OCI-LY1 (cell line): Measurements from ENCODE around the gene CFAP58.

Experiments used
- H2AFZ ChIP-seq: fragments of 200-600 bp; sonication (generic), shearing (Covaris generic); 2 replicates; pipeline ENCODE4 v1.6.0; 2014; ENCODE audit warnings: antibody characterized with exemption, mild to moderate bottlenecking, low read length
- H3F3A ChIP-seq: fragments of 200-600 bp; sonication (generic), shearing (Covaris generic); 2 replicates; pipeline ENCODE4 v1.6.0; 2014; ENCODE audit warnings: mild to moderate bottlenecking, antibody characterized with exemption, low read length, moderate library complexity; ENCODE audit not compliant: insufficient read depth
- H3K27ac ChIP-seq: fragments of 200-600 bp; sonication (generic); 2 replicates; pipeline ENCODE4 v1.5.1; 2014; ENCODE audit warnings: low read length, mixed run types, mild to moderate bottlenecking, low read depth; ENCODE audit not compliant: poor library complexity, severe bottlenecking
- H3K27me3 ChIP-seq: fragments of 200-600 bp; sonication (generic); 2 replicates; pipeline ENCODE4 v1.6.0; 2014; ENCODE audit warnings: antibody characterized with exemption, mild to moderate bottlenecking, low read length, moderate library complexity; ENCODE audit not compliant: insufficient read depth
- H3K36me3 ChIP-seq: fragments of 200-600 bp; sonication (generic); 2 replicates; pipeline ENCODE4 v1.6.1; 2014; ENCODE audit warnings: mild to moderate bottlenecking, antibody characterized with exemption, low read length, moderate library complexity, mixed read lengths; ENCODE audit not compliant: insufficient read depth
- H3K4me1 ChIP-seq: fragments of 200-600 bp; sonication (generic); 2 replicates; pipeline ENCODE4 v1.5.1; 2014; ENCODE audit warnings: mild to moderate bottlenecking, low read length, moderate library complexity; ENCODE audit not compliant: insufficient read depth, severe bottlenecking
- H3K4me2 ChIP-seq: fragments of 200-600 bp; sonication (generic), shearing (Covaris generic); 2 replicates; pipeline ENCODE4 v1.6.1; 2014; ENCODE audit warnings: low read length
- H3K4me3 ChIP-seq: fragments of 200-600 bp; sonication (generic); 2 replicates; pipeline ENCODE4 v1.5.1; 2014; ENCODE audit warnings: low read length, low read depth, mild to moderate bottlenecking, mixed read lengths; ENCODE audit not compliant: poor library complexity, severe bottlenecking
- H3K79me2 ChIP-seq: fragments of 200-600 bp; shearing (Covaris generic); 2 replicates; pipeline ENCODE4 v1.6.1; 2016; ENCODE audit warnings: mixed run types, low read length, mixed read lengths; ENCODE audit not compliant: insufficient read depth
- H3K9ac ChIP-seq: fragments of 200-600 bp; sonication (generic), shearing (Covaris generic); 2 replicates; pipeline ENCODE4 v1.6.1; 2014; ENCODE audit warnings: mild to moderate bottlenecking, low read length, mixed read lengths
- H3K9me2 ChIP-seq: fragments of 200-600 bp; sonication (generic), shearing (Covaris generic); 2 replicates; pipeline ENCODE4 v1.6.1; 2014; ENCODE audit warnings: low read depth, mild to moderate bottlenecking, low read length, mixed read lengths
- H3K9me3 ChIP-seq: fragments of 200-600 bp; shearing (Covaris generic); 2 replicates; pipeline ENCODE4 v1.6.1; 2014; ENCODE audit warnings: low read length, mixed read lengths
- H4K20me1 ChIP-seq: fragments of 200-600 bp; sonication (generic), shearing (Covaris generic); 2 replicates; pipeline ENCODE4 v1.6.0; 2016; ENCODE audit warnings: mild to moderate bottlenecking, low read length; ENCODE audit not compliant: insufficient read depth
- EZH2 ChIP-seq: fragments of 200-600 bp; sonication (generic), shearing (Covaris generic); IDR thresholded peaks from 2 replicates; pipeline ENCODE4 v1.8.0; 2017; ENCODE audit warnings: borderline replicate concordance, mixed run types, mild to moderate bottlenecking, antibody characterized with exemption, low read length, moderate library complexity, mixed read lengths
- TF ChIP-seq, protein P1 (sequence below): fragments of 200-600 bp; sonication (generic), shearing (Covaris generic); IDR thresholded peaks from 2 replicates; pipeline ENCODE4 v1.5.1; 2017; ENCODE audit warnings: mild to moderate bottlenecking, antibody characterized with exemption, low read length, moderate library complexity, mixed read lengths

Gene CFAP58

DNA sequence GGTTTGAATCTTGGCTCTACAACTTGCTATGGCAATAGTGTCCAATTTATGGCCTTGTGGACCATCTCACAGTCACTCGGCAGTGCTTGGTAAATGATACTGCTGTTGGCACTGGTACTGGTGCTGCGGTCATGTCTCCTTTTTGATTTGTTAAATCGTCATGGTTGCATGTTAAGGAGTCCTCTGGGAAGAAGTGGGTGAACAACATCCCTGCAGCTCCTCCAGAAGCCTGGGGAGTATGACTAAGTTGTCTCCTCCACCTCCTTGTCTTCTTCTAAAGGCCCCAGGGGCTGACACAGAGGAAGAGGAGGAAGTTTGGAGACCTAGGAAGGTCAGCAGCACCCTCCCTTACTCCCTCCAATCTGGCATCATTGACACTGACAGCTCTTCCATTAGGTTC lies 23.9 kb upstream of the CFAP58 start:
- Histone ChIP-seq H3K79me2 (no peaks in the 10 kb centered on the region), H3K27me3 (no peaks in the 10 kb centered on the region), H3K4me1 (peaks cover 13% of the 10 kb centered on the region), H4K20me1 (no peaks in the 10 kb centered on the region), H3K36me3 (no peaks in the 10 kb centered on the region; the same call in 1 of the 2 replicates), H3K4me3 (no peak overlapping the region), H3F3A (no peaks in the 10 kb centered on the region), H3K9ac (no peak overlapping the region), H3K9me2 (no peaks in the 10 kb centered on the region), H3K9me3 (no peaks in the 10 kb centered on the region), H3K4me2 (no peak overlapping the region), H2AFZ (no peak overlapping the region), H3K27ac (no peak overlapping the region)
- TF ChIP-seq EZH2, result no peak
- TF ChIP-seq, protein P1, sequence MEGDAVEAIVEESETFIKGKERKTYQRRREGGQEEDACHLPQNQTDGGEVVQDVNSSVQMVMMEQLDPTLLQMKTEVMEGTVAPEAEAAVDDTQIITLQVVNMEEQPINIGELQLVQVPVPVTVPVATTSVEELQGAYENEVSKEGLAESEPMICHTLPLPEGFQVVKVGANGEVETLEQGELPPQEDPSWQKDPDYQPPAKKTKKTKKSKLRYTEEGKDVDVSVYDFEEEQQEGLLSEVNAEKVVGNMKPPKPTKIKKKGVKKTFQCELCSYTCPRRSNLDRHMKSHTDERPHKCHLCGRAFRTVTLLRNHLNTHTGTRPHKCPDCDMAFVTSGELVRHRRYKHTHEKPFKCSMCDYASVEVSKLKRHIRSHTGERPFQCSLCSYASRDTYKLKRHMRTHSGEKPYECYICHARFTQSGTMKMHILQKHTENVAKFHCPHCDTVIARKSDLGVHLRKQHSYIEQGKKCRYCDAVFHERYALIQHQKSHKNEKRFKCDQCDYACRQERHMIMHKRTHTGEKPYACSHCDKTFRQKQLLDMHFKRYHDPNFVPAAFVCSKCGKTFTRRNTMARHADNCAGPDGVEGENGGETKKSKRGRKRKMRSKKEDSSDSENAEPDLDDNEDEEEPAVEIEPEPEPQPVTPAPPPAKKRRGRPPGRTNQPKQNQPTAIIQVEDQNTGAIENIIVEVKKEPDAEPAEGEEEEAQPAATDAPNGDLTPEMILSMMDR, result no peak

DNA sequence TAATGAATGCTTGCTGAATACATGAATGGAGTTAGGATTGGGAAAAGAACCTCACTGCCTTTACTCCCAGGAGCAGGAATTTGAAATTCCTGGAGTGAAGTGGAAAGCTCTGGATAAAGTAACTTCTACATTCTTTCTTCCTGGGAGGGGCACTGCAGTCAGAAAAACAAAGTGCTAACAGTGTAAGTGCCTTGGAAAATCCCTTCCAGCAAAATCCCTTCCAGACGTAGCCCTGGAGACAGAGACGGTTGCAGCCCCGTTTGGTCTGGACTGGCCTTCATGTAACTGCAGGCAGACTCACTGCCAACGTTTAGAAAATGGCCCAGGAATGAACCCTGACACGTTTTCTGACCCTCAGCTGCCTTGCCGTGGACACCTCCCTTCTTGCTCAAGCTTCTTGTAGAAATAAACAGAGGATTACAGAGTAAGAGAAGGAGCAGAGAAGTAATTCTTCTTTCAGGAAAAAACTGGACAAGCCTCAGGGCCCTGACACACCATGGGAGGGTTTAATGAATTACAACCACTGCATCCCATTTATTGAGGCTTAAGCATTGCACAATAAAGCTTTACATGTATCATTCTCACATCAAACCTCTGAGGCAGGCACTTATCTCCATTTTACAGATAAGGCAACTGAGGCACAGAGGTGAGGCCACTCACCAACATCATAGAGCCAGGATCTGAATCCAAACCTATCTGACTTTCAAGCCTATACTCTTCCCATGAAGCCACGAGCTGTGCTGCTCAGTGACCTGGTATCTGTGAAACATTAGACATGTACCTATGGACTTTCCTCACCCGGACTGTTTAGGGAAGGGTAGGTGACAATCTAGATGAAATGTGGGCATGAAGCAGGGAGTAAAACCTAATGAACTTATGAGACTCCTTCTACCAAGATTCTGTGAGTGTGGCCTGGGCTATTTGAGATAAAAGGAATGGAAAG lies 23.2 kb upstream of the CFAP58 start:
- no peak overlapping the region for H2AFZ ChIP-seq
- no peak overlapping the region for H3K27ac ChIP-seq
- H3K27me3 ChIP-seq, result no peaks in the 10 kb centered on the region
- H3F3A ChIP-seq, result no peaks in the 10 kb centered on the region
- no peaks in the 10 kb centered on the region for H3K9me2 ChIP-seq
- no peak overlapping the region for H3K4me3 ChIP-seq
- H3K4me2 ChIP-seq, result no peak overlapping the region
- TF ChIP-seq, protein P1, result no peak
- H3K9ac ChIP-seq, result no peak overlapping the region
- no peaks in the 10 kb centered on the region; the same call in 1 of the 2 replicates for H3K36me3 ChIP-seq
- no peaks in the 10 kb centered on the region for H4K20me1 ChIP-seq
- H3K79me2 ChIP-seq, result no peaks in the 10 kb centered on the region
- H3K4me1 ChIP-seq, result peaks cover 13% of the 10 kb centered on the region
- H3K9me3 ChIP-seq, result no peaks in the 10 kb centered on the region

DNA sequence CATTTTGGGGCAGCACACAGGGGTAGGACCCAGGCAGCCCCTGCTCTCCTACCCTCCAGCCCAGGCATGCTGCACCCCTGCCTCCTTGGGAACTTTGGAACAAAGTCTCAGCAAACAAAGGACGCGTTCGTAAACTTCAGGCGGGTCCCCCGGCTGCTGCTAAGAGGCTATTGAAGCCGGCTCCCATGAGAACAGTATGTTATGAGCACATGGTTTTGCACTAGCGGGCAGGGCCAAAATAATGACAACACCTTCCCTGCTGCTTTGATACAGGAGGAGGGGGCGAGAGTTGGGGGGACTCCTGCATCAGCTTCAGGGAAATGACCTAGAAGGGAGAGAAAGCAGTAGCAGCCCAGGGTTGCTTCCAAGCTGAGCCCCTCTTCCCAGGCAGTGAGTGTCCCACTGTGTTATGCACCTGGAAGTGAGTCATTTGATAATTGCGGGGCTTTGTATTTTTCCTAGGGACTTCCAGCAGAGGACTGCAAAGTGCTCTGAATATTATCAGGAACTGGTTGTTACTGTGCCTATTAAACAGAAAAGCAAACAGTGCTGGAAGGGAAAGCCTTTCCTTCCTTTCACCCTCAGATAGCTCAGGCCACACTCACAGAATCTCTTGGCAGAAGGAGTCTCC lies 22.3 kb upstream of the CFAP58 start:
- H3K79me2 ChIP-seq, result no peaks in the 10 kb centered on the region
- H3K4me3 ChIP-seq, result no peak overlapping the region
- no peak overlapping the region for H3K27ac ChIP-seq

More for the DNA sequence above, 22.3 kb upstream of the CFAP58 start:
- Histone ChIP-seq H4K20me1 (no peaks in the 10 kb centered on the region), H3K4me2 (no peak overlapping the region), H3K9me3 (no peaks in the 10 kb centered on the region), H2AFZ (no peak overlapping the region), H3K9me2 (no peaks in the 10 kb centered on the region), H3K9ac (no peak overlapping the region), H3F3A (no peaks in the 10 kb centered on the region), H3K4me1 (peaks cover 13% of the 10 kb centered on the region), H3K36me3 (no peaks in the 10 kb centered on the region; the same call in 1 of the 2 replicates), H3K27me3 (no peaks in the 10 kb centered on the region)
- TF ChIP-seq, protein P1, result no peak
- TF ChIP-seq EZH2, result no peak
